GM12874 (cell line): ENCODE measurements around the gene CHSY1.

Experiments
- TF ChIP-seq, protein P1 (sequence below): IDR thresholded peaks from 2 replicates; pipeline ENCODE4 v1.5.1; 2011; ENCODE audit warnings: low read depth, mild to moderate bottlenecking, control low read depth, low read length, moderate library complexity; ENCODE audit not compliant: insufficient read depth

CHSY1 gene

DNA sequence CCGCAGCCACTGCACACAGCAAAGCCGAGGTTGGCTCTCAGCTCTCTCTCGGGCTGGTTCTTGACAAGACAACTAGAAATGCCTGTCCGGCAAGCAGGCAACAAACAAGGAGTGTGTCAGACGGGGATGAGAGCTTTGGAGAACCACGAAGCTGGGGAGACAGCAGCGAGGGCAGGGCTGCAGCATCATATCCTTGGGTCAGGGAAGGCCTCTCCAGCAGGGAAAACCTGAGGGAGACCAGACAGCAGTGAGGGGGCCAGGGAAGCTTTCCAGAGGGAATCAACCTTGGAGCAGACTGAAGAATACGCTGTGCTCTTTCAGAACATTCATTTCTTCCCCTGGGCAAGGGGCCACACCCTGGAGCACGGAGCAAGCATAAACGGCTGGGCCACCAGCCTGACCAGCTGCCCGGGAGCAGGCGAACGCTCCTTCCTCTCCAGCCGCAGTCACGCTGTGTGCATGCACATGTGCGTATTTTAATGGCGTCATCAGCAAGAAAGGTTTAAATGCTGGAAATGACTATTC lies 58.7 kb downstream of the CHSY1 start:
- TF ChIP-seq, protein P1, sequence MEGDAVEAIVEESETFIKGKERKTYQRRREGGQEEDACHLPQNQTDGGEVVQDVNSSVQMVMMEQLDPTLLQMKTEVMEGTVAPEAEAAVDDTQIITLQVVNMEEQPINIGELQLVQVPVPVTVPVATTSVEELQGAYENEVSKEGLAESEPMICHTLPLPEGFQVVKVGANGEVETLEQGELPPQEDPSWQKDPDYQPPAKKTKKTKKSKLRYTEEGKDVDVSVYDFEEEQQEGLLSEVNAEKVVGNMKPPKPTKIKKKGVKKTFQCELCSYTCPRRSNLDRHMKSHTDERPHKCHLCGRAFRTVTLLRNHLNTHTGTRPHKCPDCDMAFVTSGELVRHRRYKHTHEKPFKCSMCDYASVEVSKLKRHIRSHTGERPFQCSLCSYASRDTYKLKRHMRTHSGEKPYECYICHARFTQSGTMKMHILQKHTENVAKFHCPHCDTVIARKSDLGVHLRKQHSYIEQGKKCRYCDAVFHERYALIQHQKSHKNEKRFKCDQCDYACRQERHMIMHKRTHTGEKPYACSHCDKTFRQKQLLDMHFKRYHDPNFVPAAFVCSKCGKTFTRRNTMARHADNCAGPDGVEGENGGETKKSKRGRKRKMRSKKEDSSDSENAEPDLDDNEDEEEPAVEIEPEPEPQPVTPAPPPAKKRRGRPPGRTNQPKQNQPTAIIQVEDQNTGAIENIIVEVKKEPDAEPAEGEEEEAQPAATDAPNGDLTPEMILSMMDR: no peak

DNA sequence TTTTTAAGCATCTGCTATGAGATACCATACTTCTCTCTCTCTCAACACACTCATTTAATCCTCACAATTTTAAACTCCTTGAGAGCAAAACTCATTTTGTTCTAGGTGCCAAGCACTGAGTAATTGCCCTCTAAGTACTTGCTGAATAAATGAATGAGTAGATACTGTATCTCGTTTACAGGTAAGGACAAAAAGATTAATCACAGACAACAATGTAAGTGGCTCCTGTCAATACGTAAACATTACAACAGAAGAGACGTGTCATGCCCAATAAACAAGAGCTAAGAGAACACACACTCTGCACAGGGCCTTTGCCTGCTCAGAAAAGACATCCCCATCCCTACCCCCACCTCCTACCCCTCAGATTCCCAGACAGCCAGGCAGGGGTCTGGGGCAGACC lies 59.8 kb downstream of the CHSY1 start:
- TF ChIP-seq, protein P1: no peak

DNA sequence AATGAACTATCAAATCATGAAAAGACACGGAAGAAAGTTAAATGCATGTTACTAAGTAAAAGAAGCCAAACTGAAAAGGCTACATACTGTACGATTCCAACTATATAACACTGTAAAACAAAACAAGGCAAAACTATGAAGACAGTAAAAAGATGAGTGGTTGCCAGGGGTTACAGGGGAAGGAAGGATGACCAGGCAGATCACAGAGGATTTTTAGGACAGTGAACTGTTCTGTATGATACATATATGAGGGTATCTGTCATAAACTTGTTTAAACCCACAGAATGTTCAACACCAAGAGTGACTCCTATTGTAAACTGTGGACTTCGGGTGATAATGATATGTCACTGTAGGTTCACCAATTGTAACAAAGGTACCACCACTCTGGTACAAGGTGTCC lies 60.6 kb downstream of the CHSY1 start:
- TF ChIP-seq, protein P1: no peak

DNA sequence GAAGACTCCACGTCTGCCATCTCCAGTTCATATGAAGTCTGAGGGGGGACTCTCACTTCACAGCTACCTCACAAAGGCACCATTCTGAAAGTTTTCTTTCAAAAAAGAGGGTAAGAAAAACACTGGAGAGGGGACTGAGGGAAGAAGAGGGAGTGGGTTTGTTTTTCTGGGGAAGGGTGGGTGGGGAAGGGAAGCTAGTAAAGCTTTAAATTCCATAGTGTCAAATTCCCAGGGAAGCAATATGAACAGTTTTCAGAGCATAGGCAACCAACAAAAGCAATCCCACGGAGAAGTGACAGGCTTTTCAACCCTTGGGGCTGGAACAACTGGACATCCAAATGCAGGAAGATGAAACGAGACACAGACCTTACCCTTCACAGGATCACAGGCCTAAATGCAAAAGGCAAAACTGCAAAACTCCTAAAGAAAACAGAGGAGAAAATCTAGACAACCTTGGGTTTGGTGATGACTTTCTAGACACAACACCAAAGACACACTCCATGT lies 61.7 kb downstream of the CHSY1 start:
- TF ChIP-seq, protein P1: no peak

DNA sequence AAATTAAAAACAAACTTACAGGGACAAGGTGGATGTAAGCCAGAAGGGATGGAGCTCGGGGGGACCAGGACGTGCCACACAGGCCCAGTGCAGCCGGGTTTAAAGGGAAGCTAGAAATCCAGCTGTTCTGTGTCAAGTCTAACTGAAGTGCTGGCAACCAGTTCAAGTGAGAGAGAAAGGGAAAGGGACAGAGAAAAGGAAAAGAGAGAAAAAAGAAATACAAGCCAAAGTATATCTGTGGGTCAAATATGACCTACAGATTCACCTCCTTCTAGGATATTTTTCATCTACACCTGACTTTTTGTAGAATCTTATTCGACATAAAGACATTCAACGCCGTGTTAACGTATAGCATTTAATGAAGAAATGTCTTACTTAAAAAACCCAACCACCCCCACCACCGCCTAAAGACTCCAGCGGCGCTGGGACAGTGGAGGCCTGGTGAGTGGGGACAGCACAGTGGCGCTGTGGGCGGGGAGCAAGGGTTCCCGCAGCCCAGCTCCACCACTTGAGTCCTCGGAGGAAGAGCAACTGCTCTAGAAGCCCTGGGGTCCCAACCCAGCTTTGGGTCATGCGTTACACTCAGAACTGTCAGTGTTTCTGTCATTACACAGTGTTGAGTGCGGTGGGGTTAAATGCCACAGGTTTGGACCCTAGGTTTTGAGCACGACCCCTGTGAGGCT lies 62.3 kb downstream of the CHSY1 start:
- TF ChIP-seq, protein P1: no peak

DNA sequence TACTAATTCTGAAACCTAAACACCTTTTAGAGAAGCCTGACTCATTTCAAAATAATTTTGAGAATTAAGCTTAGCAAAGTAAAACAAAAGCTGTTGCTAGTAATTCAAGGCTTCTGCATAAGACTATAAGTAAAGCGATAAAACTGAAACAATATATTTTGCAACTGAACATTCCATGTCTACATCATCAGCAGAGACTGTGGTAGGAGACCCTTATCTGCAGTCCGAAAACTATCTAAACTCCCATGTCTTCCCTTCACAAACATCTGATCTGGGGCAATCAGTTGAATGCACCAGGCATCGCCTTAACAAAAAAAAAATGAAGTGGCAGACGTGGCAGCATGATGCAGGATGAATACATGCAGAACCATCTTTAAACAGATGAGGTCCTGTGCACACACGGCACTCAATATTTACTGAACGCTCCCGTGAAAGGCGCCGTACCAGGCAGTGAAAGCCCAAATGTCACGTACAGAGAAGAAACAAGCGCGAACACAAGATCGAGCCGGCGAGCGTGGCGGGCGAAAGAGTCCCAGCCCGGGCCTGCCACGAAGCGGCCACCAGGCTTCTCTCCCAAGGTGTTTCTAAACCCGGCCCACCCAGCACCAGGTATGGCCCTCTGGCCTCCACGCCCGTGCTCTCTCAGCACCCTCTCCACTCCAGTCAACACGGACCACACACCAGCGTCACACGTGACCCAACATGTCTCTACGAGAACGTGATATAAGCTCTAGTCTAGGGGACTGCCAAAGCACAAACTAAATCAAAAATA lies 63.0 kb downstream of the CHSY1 start:
- TF ChIP-seq, protein P1: no peak
